OCI-LY3 (cell line): ENCODE data around the gene CLDN24.

Source experiments
- CTCF ChIP-seq: fragments of 200-600, 300-600 bp; sonication (generic); IDR thresholded peaks from 2 replicates; pipeline ENCODE4 v1.5.1; 2014; ENCODE audit warnings: antibody characterized with exemption, low read length, low read depth
- EZH2phosphoT487 ChIP-seq: fragments of 200-600 bp; shearing (Covaris generic); IDR thresholded peaks from 2 replicates; pipeline ENCODE4 v1.6.1; 2018; ENCODE audit warnings: antibody characterized with exemption, mixed run types, low read depth

- TF ChIP-seq CTCF (no peak), EZH2phosphoT487 (no peak)
These were observed 49.8 kb downstream of the CLDN24 start for GRCh38 chr4:183272384-183272783.
